ENCODE data around the gene CHST5. TPM values are rescaled to one million over a fixed set of nuclear protein-coding genes. Genes with fewer than 3 reads are reported as not detected.
"Not testable (repeated sequence)": the region's sequence is repeated elsewhere in the genome, so short reads cannot be mapped to it uniquely, and the experiment has no call there.

The CHST5 gene
- total RNA-seq, 2 experiments from 2014 or later: 0.27 to 0.44 TPM

DNA sequence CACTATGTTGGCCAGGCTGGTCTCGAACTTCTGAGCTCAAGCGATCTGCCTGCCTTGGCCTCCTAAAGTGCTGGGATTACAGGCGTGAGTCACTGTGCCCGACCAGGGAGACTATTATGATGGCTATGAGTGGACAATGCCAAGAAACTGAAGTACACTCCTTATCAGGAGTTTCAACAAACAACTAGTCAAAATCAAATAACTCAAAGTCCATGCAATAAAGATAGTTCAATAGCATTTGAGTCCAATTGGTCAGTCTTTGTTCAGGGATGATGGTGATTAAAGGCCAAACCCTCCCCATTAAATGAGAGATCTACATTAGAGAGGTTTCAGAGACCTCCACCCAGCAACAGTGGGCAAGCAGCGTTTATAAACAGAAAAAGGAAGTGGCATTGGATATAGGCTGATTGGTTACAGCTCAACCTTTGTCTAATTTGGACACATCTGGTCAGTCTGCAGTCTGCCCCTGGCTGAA, 8.0 kb downstream of the CHST5 start:
- CTCF ChIA-PET: interaction anchor here (1.1 kb wide), 1 partner anchor 10 kb away, joined by 5 read pairs; no protein-coding TSS in a partner anchor

DNA sequence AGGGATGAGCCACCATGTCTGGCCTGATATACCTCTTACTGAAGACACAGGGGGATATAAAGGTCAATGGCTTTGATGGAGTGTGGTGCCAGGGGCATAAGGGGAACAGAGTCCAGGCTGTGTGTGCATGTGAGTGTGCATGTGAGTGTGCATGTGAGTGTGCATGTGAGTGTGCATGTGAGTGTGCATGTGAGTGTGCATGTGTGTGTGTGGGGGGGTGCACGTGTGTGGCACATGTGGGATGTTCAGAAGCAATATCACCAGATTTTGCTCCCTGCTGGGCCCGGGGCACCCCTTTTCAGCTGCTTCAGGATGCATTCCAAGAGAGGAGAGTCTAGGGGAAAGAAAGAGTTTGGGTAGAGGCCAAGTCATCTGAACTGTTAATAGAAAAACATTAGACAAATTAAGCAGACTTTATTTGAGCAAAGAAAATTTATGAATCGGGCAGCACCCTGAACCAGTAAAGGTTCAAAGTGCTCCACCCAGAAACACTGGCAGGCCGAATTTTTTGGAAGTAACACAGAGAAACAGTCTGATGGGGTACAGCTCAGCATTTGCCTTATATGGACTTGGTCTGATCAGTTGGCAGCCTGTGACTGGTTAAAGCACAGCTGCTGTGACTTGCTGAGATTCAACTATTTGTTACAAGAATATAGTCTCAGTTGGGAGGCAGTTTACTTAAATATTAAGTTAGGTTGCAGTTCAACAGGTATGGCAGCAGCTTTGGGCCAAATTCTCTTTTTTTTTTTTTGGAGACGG, 9.7 kb downstream of the CHST5 start:
- CTCF ChIA-PET: interaction anchor here (0.9 kb wide), 1 partner anchor 10 kb away, joined by 3 read pairs; no protein-coding TSS in a partner anchor
- POLR2A ChIA-PET: no interaction called here

More for the DNA sequence above, 8.0 kb downstream of the CHST5 start:
- POLR2A ChIA-PET: no interaction called here

DNA sequence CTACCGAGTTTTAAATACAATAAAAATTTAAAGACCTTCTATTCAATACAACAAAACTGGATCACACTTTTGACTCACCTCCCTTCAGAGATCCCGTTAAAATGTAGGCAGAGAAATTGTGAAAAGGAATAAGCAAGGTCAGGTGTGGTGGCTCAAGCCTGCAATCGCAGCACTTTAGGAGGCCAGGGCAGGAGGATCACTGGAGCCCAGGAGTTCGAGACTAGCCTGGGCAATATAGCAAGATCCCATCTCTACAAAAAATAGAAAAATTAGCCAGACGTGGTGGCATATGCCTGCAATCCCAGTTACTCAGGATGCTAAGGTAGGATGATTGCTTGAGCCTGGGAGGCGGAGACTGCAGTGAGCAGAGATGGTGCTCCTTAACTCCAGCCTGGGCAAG, 16.7 kb downstream of the CHST5 start:
- CTCF ChIA-PET: no interaction called here
- POLR2A ChIA-PET: no interaction called here

DNA sequence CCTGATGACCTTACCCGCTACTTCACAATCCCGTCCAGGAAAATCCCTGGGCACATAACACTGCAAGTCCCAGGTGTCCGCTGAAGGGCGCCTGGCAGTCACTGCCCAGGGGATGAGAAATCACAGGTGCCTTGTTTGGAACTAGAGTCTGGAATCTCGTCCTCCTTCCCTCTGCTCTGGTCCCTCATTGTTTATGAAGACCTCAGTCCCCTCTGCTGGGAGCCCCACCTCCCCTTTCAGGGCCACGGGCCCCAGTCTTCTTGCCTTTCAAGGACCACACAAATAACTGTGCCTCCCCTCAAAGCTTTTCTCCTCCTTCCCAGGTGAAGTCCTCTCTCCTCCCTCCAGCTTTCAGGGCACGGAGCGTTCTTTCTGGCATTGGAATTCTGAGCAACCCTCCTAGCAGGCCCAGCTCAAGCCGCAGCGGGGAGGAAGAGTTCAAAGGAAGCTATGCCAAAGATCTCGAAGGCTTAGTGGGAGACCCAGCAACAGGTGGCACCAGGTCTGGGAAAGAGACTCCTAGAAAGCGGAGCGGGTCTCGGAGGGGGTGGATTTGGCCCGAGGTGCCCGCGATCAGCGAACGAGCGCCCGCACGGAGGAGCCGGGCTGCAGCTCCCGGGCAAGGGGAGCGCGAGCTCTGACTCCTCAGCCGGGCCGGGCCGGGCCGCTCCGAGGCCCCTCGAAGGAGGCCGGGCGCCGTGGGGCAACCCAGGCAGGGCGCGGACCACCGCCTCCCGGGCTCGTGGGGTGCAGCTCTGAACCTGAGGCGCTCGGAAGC, 19.5 kb downstream of the CHST5 start:
- ChIA-PET POLR2A (interaction anchor here (1.4 to 1.8 kb wide), 3 partner anchors 50 to 106 kb away, joined by 4 to 10 read pairs (median 8); partner anchors contain the start of genes ADAT1 and GABARAPL2), CTCF (interaction anchor here (0.6 to 2.3 kb wide), 18 partner anchors 8 to 1696 kb away, joined by 3 to 18 read pairs (median 4); partner anchors contain the start of genes ADAT1, CFDP1, CHST6 and KARS1)

DNA sequence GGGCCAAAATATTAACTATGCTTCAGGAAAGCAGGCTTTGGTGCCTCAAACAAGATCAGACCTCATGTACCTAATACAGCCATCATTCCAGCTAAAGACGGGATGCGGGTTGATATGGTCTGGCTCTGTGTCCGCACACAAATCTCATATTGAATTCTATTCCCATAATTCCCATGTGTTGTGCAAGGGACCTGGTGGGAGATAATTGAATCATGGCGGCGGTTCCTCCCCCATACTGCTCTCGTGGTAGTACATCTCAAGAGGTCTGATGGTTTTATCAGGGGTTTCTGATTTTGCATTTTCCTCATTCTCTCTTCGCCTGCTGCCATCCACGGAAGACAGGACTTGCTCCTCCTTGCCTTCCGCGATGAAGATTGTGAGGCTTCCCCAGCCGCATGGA, 21.6 kb downstream of the CHST5 start:
- ChIA-PET CTCF (no interaction called here), POLR2A (no interaction called here)

DNA sequence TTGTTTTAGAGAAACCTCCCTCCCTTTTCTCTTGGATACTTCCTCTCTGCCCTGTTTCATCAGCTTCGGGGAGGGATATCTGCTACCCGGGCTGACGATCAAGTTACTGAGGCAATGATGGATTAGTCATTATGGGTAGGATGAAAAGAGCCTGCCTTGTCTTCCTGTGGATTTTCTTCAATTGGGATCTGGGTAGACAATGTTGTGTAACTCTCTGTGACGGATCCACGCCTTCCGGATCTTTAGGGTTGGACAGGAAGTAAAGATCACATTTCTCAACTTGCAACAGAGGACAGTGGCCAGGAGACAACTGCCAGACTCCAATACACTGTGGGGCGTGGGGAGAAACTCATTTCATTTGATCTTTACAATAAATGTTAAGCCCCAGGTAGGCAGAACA, 29.3 kb downstream of the CHST5 start:
- POLR2A ChIA-PET: no interaction called here
- CTCF ChIA-PET: no interaction called here

DNA sequence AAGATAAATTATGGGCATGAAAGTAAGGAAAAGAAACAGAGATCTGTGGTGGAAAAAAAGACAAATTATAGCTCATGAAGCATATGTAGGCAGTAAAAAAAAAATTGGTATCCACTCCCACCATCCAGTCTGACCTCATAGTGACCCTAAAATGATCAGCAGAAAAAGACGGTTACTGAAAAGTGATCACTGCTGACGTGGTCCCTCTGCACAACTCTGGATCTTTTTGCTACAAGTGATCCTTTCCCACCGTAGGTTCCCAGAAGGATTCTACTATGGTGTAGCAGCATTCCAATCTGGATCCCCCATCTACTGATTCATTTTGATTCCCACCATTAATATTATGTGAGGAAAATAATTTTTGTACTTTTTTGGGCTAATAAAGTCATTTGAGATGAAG, 29.8 kb downstream of the CHST5 start:
- ChIA-PET CTCF (interaction anchor here (1.9 kb wide), 1 partner anchor 11 kb away, joined by 5 read pairs; no protein-coding TSS in a partner anchor), POLR2A (no interaction called here)

DNA sequence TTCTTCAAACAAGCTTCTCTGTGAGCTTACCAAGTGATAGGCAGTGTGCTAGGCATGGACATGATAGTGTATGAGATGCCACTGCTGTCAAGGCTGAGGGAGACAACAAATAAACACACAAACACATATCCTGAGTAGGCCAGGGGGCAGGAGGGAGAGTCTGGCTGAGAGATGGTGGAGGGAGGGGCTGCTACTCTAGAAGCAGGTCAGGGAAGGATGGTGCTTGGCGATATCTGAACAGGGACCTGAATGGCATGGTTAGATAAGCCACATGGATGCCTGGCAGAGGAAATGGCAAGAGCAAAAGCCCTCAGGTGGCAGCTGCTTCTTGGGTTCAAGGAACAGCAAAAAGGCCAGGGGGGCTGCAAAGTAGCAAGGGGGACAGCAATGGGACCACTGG, 32.1 kb downstream of the CHST5 start:
- CTCF ChIA-PET: no interaction called here
- POLR2A ChIA-PET: no interaction called here

DNA sequence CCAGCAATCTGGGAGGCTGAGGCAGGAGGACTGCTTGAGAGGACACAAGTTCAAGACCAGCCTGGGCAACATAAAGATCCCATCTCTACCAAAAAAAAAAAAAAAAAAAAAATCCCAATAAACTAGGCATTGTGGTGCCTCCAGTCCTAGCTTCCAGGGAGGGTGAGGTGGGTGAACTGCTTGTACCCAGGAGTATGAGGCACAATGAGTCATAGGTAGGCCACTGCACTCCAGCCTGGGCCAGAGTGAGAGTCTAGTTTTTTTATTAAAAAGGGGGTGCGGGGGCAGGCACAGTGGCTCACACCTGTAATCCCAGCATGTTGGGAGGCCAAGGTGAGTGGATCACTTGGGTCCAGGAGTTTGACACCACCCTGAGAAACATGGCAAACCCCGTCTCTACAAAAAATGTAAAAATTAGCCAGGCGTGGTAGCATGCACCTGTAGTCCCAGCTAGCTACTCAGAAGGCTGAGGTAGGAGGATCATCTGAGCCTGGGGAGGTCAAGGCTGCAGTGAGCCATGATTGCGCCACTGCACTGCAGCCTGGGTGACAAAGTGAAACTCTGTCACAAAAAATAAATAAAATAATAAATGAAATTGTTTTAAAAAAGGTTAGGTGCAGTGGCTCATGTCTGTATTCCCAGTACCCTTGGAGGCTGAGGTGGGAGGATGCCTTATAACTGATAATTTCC, 32.8 kb downstream of the CHST5 start:
- ChIA-PET CTCF (no interaction called here), POLR2A (no interaction called here)

DNA sequence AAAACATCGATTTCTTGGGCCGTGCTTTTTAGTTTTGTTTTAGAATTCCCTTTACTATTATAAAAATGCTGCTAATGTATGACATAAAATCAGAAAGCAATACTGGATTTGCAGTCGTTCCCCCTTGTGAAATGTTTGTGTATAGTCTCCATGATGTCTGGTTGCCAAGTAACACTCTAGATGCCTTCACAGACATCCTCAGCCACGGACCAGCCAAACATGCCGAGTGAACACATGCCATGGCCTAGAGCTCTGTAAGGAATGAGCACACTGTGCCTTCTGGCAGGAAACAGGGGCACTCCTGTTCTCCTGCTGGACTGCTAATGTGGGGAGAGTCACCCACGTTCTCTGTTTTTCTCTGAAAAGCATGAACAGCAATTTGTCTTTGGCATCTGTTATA, 34.1 kb downstream of the CHST5 start:
- POLR2A ChIA-PET, CTCF ChIA-PET: not testable (repeated sequence)

DNA sequence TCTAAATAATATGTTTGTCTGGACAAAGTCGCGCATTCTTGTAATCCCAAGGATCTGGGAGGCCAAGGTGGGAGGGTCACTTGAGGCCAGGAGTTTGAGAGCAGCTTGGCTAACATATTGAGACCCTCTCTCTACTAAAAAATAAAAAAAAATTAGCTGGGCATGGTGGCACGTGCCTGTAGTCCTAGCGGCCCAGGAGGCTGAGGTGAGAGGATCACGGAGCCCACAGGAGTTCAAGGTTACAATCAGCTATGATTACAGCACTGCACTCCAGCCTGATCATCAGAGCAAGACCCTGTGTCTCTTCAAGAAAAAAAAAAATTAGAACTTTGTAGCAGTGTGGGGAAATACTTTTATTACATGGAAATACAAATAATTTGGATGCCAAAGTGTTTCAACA, 34.5 kb downstream of the CHST5 start:
- ChIA-PET POLR2A (no interaction called here), CTCF (no interaction called here)

DNA sequence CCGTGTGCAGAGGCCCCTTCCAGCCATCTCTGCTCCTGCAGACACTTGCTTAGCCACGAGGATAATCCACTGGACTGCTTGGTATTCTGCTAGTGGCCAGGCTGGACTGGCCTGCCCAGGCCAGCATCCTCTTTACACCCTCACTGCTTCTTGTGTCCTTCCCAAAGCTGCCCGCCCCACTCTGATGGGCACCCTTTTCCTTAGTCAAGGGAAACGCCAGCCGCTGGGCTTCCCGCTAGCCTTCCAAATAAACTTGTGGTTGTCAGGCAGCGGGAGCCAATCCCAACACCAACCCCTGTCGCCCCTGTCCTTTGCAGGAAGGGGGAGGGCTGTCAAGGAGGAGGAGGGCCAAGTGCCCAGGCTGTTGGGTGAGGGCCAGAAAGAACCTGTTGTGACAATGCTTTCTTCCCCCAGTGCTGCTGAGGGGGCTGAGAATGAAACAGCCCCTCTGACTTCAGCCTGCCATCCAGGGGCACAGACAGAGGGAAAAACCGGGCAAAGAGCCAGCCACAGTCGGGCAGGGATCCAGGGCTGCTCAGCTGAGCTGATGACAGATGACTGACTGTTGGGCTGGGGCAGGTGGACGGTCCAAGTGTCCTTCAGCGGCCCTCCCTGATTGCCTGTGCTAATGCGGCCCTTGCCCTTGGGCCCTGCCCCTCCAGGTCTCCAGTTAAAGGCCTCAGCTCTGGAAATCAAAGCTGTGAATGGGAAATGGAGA, 37.1 kb downstream of the CHST5 start:
- CTCF ChIA-PET, POLR2A ChIA-PET: not testable (repeated sequence)

DNA sequence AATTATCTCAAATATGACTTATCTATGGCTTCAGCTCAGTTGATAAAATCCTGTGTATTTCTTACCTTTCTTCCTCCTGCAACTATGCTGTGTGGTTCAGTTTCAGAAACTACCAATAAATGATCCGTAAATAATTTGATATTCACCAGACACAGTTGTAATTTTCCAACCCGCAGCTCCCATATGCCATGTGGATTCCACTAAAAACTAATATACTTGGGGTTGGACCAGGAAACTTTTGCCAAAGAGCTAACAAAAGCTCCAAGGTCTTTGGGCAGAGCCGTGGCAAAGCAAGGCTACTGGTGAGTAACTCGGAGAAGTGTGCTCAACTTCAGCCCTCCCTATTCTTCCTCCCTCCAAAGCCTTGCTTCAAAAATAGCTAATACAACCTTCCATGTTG, 38.4 kb downstream of the CHST5 start:
- ChIA-PET POLR2A (no interaction called here), CTCF (no interaction called here)

DNA sequence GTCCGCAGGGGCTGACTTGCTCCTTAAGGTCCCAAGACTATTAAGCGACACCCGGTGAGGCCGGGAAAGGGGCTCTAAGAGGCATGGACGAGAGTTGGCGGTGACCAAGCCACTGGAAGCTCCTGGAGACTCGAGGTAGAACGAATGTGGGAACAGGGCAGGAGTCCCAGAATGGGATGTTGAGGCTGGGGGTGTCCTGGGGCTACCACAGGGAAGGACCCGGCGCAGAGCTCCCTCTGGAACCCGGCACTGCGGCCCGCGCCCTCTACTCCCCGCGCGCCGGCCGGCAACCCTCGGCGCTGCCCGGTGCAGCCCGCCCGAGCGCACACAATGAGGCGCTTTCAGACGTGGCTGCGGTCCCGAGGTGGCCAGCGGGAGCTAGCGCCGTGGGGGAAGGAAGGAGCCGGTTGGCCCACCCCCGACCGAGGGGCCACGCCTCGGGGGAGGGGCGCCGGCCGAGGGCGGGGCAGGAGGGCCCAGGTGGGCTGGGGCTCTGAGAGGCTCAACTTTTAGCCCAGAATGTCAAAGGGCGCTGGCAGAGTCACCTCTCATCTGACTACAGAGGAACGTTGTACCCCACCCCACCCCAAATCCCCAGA, 40.7 kb downstream of the CHST5 start, which contains the start of gene CHST6:
CHST6 (minus strand) TSS at position 366 of the 599 bp plus-strand sequence. CDS start 15,613 bp downstream, outside the sequence.
- ChIA-PET POLR2A (no interaction called here), CTCF (interaction anchor here (0.8 to 1.5 kb wide), 2 partner anchors 22 to 23 kb away, joined by 3 to 5 read pairs; no protein-coding TSS in a partner anchor)

DNA sequence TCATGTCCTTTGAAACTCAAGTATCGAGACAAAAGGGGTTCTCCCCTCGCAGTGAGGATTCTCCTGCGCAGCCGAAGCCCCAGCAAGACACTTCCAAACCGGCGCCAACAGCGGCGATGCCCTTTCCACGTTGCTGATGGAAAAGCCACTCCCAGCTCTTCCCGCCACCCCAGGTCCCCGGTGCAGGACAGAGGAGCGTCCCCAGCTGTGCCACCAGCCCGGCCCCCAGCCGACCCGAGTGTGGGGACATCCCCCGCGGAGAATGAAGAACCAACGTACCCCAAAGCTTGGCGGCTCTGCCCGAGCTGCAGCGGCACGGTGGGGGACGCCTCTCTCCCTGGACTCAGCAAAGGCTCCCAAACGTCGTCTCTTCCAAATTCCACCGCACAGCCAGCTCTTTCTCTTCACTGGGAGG, 41.2 kb downstream of the CHST5 start:
- CTCF ChIA-PET: interaction anchor here (0.6 to 1.5 kb wide), 3 partner anchors 22 to 1685 kb away, joined by 3 to 5 read pairs (median 4); no protein-coding TSS in a partner anchor
- POLR2A ChIA-PET: no interaction called here

DNA sequence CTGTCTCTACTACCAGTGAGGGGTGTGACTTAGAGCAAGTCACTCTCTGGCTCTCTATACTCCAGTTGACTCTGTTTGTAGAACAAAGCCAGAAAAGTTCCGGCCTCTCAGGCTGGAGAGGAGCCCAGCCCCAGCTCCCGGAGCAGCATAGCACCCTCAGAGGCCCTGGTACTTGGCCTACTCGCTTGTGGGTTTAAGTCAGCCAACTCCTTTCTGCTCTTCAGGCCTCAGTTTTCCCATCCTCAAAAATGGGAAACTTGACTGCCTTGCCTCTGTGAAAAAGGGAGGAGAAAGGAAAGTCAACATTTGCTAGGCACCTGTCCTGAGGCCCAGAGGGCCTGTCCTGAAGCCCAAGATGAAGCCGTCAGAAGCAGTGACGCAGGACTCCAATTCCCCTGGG, 41.7 kb downstream of the CHST5 start:
- ChIA-PET POLR2A (no interaction called here), CTCF (interaction anchor here (0.6 to 1.5 kb wide), 2 partner anchors 23 to 1685 kb away, joined by 4 to 5 read pairs; no protein-coding TSS in a partner anchor)

DNA sequence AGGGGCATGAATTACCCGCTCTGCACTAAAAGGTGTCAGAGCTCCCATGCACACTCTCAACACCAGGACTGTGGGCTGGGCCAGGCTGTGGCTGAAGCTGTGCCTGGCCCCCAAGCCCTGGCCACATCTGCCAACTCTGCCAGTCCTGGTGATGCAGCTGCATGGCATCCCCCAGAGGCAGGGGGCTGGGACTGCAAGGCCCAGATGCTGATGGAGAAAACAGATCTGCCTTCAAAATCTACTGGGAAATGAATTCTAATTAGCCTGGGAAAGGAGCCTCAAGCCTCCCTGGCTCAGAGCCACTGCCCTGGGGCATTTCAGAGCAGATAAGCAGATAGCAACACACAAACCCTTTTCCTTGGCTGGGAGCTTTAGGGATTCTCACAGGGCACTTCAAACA, 44.0 kb downstream of the CHST5 start:
- ChIA-PET CTCF (no interaction called here), POLR2A (no interaction called here)

DNA sequence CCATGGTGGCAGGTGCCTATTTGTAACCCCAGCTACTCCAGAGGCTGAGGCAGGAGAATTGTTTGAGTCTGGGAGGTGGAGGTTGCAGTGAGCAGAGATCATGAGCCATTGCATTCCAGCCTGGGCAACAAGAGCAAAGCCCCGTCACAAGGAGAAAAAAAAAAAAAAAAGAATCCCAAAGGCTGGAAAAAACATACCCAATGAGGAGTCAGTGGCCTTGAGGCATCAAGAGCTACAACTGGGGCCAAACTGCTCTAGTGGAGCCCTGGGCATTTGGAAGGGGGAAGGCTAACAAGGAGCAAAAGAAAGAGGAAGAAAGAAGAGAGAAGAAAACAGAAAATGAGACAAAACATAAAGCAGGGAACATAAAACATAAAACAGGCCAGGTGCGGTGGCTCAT, 47.6 kb downstream of the CHST5 start:
- CTCF ChIA-PET: no interaction called here
- POLR2A ChIA-PET: interaction anchor here (0.6 kb wide), 1 partner anchor 163 kb away, joined by 5 read pairs; no protein-coding TSS in a partner anchor

Data from activated CD8-positive, alpha-beta memory T cell treated with anti-CD3 and anti-CD28 coated beads for 36 hours (primary cell).